Esophagus squamous epithelium (tissue), 4 donors: Measurements from ENCODE around the gene DNM3.

Experiments used
- POLR2A ChIP-seq, 4 donors: fragments of 450-650 bp; IDR thresholded peaks; one replicate each; pipeline ENCODE4 v1.6.1; 2017; ENCODE audit warnings: antibody characterized with exemption in 4 of 4, mild to moderate bottlenecking in 4 of 4, moderate library complexity in 3 of 4
- TF ChIP-seq, protein P1 (sequence below), 6 experiments: fragments of 450-650 bp in 4 of 6; fragments of 200-600 bp in 2 of 6; sonication (generic) in 2 of 6; IDR thresholded peaks; one replicate each; pipeline ENCODE4 v1.5.1; 2016 to 2019; ENCODE audit warnings: antibody characterized with exemption in 6 of 6, mild to moderate bottlenecking in 4 of 6, moderate library complexity in 4 of 6

DNA sequence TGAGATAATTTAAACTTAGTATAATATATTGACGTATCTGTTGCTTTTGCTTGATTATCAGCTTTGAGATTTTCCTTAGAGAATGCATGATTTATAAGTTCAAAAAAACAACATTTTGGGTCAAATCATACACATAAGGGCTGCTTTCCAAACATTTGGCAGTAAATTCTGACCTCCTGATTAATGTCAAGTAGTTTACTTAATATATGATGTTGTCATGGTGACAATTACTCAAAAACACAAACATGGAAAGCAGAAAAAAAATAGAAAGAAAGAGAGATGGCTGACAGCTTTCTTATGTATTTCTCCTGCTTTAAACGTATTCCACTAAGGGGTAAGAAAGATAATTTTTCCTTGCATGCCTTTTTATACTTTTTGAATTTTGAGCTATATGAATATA lies 320.9 kb downstream of the DNM3 start:
- no peak for TF ChIP-seq POLR2A (IDR thresholded peaks at IDR 0.05)
- TF ChIP-seq, protein P1, sequence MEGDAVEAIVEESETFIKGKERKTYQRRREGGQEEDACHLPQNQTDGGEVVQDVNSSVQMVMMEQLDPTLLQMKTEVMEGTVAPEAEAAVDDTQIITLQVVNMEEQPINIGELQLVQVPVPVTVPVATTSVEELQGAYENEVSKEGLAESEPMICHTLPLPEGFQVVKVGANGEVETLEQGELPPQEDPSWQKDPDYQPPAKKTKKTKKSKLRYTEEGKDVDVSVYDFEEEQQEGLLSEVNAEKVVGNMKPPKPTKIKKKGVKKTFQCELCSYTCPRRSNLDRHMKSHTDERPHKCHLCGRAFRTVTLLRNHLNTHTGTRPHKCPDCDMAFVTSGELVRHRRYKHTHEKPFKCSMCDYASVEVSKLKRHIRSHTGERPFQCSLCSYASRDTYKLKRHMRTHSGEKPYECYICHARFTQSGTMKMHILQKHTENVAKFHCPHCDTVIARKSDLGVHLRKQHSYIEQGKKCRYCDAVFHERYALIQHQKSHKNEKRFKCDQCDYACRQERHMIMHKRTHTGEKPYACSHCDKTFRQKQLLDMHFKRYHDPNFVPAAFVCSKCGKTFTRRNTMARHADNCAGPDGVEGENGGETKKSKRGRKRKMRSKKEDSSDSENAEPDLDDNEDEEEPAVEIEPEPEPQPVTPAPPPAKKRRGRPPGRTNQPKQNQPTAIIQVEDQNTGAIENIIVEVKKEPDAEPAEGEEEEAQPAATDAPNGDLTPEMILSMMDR (IDR thresholded peaks at IDR 0.05): no peak
